ENCODE results near the gene CAMTA1.

Gene CAMTA1

DNA sequence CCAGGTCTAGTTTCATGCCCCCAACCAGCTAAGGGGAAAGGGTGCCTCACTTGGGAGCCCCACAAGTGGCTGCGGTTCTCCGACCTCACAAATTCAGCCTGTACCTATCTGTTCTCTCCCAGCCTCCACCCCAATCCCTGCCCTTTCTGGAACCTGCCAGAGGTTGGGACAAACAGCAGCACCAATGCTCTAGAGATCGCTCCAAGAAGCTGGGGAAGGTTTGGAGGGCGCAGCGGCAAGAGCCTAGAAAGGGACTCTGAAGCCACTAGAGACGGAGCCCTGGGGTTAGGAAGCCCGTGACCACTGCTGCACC lies 742.4 kb downstream of the CAMTA1 start:
- peaks cover 27% of the 10 kb centered on the region for H3K4me1 ChIP-seq (ENCODE audit: control insufficient read depth, insufficient read depth, low read length, poor library complexity, severe bottlenecking)
- no peak overlapping the region for H3K4me3 ChIP-seq (ENCODE audit: extremely low read depth, insufficient read depth, low read length, poor library complexity, severe bottlenecking)
- WGBS, 2 experiments (ENCODE audit: insufficient coverage in 2 of 2): 95 to 98% methylated on average over 5 of the region's 7 CpGs
- H3K9me3 ChIP-seq (ENCODE audit: control insufficient read depth, low read length): no peaks in the 10 kb centered on the region
- no peaks in the 10 kb centered on the region for H3K36me3 ChIP-seq (ENCODE audit: control insufficient read depth, insufficient read depth, low read length)
- H3K27ac ChIP-seq (ENCODE audit: low read depth, low read length, severe bottlenecking): no peak overlapping the region

DNA sequence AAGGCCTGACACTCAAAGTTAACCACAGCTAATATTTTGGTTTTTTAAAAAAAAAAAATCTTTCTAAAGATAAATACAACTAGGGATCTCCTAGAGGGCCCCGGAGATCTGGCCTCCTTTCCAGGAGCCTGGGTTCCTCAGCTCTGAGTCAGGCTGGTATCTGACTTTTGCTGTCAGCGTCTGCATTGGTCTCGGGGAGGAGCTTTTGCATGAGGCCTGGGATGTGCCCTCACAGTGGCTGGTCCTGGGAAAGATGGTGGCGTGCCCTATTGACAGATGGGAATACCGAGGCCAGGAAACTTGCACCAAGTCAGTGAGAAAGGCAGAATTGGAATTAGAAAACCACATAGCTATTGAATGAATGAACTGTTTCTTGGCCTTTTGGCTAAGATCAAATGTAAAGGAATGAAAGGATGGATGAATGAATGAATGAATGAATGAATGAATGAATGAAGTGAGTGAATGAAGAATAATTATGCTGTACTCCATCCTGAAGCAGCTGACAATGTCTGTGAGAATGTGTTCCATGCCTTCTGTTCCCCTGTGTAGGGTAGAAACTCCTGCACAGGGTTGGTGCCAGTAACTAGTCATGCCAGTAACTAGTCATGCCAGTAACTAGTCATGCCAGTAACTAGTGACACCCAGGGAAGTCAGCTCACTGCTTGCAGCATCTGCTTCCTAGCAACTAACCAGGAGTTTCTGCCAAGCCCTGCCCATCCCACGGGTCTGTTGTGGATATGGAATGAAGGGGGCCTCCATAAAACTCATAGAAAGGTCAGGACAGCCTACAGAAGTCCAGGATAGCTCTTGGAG lies 743.3 kb downstream of the CAMTA1 start:
- Histone ChIP-seq H3K36me3 (ENCODE audit: control insufficient read depth, insufficient read depth, low read length) (no peaks in the 10 kb centered on the region), H3K9me3 (ENCODE audit: control insufficient read depth, low read length) (no peaks in the 10 kb centered on the region), H3K27ac (ENCODE audit: low read depth, low read length, severe bottlenecking) (no peak overlapping the region), H3K4me1 (ENCODE audit: control insufficient read depth, insufficient read depth, low read length, poor library complexity, severe bottlenecking) (peaks cover 27% of the 10 kb centered on the region), H3K4me3 (ENCODE audit: extremely low read depth, insufficient read depth, low read length, poor library complexity, severe bottlenecking) (no peak overlapping the region)
- 95 to 96% methylated on average over 5 to 6 of the region's 6 CpGs for WGBS, 2 experiments (ENCODE audit: insufficient coverage in 2 of 2)

DNA sequence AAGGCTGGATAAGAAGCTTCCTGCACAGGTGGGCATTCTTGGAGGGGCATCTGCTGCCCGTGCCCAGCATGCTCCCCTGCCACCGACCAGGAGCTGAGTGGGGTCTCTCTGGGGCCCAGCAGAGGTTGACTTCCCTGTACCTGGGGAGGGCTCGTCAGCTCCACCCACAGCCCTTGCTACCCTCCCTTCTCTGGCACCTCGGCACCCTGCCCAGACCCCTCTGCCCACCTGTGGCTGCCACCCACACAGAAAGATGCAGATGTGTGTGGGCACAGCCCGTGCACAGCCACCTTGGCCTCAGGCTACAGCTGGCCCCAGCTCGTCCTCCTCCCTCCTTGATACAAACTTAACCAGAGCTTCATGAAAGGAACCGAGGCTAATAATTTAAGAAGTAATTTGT lies 744.7 kb downstream of the CAMTA1 start:
- Histone ChIP-seq H3K4me3 (ENCODE audit: extremely low read depth, insufficient read depth, low read length, poor library complexity, severe bottlenecking) (no peak overlapping the region), H3K9me3 (ENCODE audit: control insufficient read depth, low read length) (no peaks in the 10 kb centered on the region), H3K4me1 (ENCODE audit: control insufficient read depth, insufficient read depth, low read length, poor library complexity, severe bottlenecking) (peaks cover 27% of the 10 kb centered on the region), H3K36me3 (ENCODE audit: control insufficient read depth, insufficient read depth, low read length) (no peaks in the 10 kb centered on the region), H3K27ac (ENCODE audit: low read depth, low read length, severe bottlenecking) (no peak overlapping the region)
- 83 to 91% methylated on average over 4 of the region's 7 CpGs for WGBS, 2 experiments (ENCODE audit: insufficient coverage in 2 of 2)

DNA sequence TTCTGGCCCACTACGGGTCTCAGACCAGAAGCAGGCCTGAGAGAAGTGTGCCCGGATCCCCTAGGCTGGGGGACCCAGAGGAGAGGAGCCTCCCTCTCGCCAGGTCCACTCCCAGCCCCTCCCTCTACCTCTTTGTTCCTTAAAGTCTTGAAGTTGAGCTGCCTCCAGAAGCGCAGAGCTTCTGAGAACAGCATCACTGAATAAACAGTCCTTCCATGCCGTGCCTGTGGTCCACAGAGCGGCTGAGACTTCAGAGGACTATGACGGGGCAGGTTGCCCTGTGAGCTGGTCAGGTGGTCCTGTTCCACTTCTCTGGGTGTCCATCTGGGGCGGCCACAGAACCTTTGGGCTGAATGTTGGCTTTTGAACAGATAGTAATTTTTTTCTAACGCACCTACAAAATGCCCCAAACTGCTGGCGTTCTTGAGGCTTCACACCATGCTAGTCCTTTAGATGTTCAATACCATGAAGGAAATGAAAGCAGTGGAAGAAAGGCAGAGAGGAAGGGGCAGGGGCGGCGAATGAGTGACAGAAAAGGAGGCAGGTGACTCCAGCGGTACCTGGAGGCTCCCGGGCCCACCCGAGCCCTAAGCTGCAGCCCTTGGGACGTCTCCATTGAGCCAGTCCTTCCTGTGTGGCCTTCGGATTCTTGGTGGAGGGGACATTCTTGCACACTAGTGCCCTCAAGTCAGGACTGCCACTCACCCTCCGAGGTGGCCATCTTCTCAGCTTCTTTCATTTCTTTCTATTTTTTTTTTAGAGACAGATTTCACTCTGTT lies 746.5 kb downstream of the CAMTA1 start:
- Histone ChIP-seq H3K4me3 (ENCODE audit: extremely low read depth, insufficient read depth, low read length, poor library complexity, severe bottlenecking) (no peak overlapping the region), H3K4me1 (ENCODE audit: control insufficient read depth, insufficient read depth, low read length, poor library complexity, severe bottlenecking) (peaks cover 17% of the 10 kb centered on the region), H3K9me3 (ENCODE audit: control insufficient read depth, low read length) (no peaks in the 10 kb centered on the region), H3K27ac (ENCODE audit: low read depth, low read length, severe bottlenecking) (no peak overlapping the region), H3K36me3 (ENCODE audit: control insufficient read depth, insufficient read depth, low read length) (no peaks in the 10 kb centered on the region)
- 89 to 95% methylated on average over 14 to 16 of the region's 18 CpGs for WGBS, 2 experiments (ENCODE audit: insufficient coverage in 2 of 2)

DNA sequence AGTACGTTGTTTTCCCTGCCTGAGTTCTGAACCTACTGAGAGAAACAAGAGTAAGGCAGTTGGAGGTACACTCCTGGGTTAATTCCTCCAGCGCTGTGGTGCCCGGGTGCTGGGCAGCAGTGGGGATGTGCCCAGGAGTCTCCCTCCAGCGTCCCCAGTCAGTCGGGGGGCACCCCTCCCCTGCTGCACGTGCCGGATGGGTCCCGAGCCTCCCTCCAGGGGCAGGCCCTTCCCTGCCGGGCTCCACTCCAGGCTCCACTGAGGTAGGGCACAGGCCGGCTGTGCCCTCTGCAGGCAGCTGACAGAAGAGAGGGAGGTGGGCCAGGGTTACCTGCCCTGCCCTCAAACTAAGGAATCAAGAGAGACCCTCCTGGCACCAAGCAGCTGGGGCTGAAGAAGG lies 747.8 kb downstream of the CAMTA1 start:
- H3K27ac ChIP-seq (ENCODE audit: low read depth, low read length, severe bottlenecking): no peak overlapping the region
- H3K4me1 ChIP-seq (ENCODE audit: control insufficient read depth, insufficient read depth, low read length, poor library complexity, severe bottlenecking): peaks cover 4% of the 10 kb centered on the region
- WGBS, 2 experiments (ENCODE audit: insufficient coverage in 2 of 2): 91 to 93% methylated on average over 8 to 10 of the region's 10 CpGs
- no peaks in the 10 kb centered on the region for H3K9me3 ChIP-seq (ENCODE audit: control insufficient read depth, low read length)
- H3K36me3 ChIP-seq (ENCODE audit: control insufficient read depth, insufficient read depth, low read length): no peaks in the 10 kb centered on the region
- no peak overlapping the region for H3K4me3 ChIP-seq (ENCODE audit: extremely low read depth, insufficient read depth, low read length, poor library complexity, severe bottlenecking)

DNA sequence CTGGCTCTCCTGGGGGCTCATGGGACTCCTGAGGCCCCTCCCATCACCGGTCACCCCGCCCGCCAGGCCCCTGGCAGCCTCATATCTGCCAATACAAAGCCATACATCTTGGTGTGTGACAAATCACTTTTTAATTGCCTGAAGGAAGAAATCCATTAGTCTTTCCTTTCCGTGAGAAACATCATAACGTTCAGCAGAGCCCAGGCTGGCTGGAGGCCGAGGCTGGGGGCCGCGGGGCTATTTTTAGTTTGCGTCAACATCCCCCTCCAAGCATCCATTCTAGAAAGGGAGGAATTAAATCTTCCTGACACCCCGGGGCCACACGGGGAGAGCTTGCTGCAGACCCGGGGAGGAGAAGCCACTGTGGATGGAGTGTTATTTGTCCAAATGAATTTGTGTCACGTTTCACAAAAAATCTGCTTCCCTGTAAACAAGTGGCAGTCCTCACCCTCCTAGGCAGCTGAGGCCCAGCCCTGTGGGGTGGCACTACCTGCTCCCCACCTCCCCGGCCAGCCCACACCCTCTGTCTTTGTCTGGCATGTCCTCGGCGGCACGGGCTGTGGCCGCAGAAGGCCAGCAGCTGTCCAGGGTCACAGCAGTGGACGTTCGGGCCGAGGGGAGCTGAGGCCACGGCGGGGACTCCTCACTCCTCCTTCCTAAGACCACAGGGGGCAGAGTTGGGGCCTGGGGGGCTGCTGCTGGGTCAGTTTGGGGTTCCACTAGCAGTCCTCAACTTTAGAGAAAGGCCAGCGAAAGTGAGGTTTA lies 749.0 kb downstream of the CAMTA1 start:
- Histone ChIP-seq H3K36me3 (ENCODE audit: control insufficient read depth, insufficient read depth, low read length) (no peaks in the 10 kb centered on the region), H3K4me3 (ENCODE audit: extremely low read depth, insufficient read depth, low read length, poor library complexity, severe bottlenecking) (no peak overlapping the region), H3K4me1 (ENCODE audit: control insufficient read depth, insufficient read depth, low read length, poor library complexity, severe bottlenecking) (no peaks in the 10 kb centered on the region), H3K9me3 (ENCODE audit: control insufficient read depth, low read length) (no peaks in the 10 kb centered on the region), H3K27ac (ENCODE audit: low read depth, low read length, severe bottlenecking) (peak overlapping the region; percentile 36)
- WGBS, 2 experiments (ENCODE audit: insufficient coverage in 2 of 2): 75 to 92% methylated on average over 4 to 5 of the region's 24 CpGs

DNA sequence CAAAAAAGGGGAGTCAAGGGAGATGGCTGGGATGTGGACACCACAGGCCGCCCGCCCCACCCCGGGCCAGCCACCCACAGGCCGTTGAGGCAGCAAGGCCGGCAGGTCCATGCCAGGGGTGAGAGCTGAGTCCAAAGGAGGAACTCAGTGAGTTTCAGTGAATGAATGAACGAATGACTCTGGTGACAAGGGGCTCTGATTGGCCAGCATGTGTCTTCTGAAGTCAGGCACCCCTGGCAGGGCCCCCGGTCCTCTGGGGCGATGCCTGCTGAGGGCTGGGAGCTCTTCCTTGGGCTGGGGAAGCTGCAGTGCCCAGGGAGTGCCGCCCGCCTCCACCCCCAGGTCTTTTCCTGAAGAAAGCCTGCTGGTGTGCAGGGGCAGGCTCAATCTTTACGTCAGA lies 749.8 kb downstream of the CAMTA1 start:
- Histone ChIP-seq H3K9me3 (ENCODE audit: control insufficient read depth, low read length) (no peaks in the 10 kb centered on the region), H3K4me3 (ENCODE audit: extremely low read depth, insufficient read depth, low read length, poor library complexity, severe bottlenecking) (no peak overlapping the region), H3K27ac (ENCODE audit: low read depth, low read length, severe bottlenecking) (no peak overlapping the region), H3K36me3 (ENCODE audit: control insufficient read depth, insufficient read depth, low read length) (no peaks in the 10 kb centered on the region), H3K4me1 (ENCODE audit: control insufficient read depth, insufficient read depth, low read length, poor library complexity, severe bottlenecking) (no peaks in the 10 kb centered on the region)
- 87 to 90% methylated on average over 11 of the region's 11 CpGs for WGBS, 2 experiments (ENCODE audit: insufficient coverage in 2 of 2)

DNA sequence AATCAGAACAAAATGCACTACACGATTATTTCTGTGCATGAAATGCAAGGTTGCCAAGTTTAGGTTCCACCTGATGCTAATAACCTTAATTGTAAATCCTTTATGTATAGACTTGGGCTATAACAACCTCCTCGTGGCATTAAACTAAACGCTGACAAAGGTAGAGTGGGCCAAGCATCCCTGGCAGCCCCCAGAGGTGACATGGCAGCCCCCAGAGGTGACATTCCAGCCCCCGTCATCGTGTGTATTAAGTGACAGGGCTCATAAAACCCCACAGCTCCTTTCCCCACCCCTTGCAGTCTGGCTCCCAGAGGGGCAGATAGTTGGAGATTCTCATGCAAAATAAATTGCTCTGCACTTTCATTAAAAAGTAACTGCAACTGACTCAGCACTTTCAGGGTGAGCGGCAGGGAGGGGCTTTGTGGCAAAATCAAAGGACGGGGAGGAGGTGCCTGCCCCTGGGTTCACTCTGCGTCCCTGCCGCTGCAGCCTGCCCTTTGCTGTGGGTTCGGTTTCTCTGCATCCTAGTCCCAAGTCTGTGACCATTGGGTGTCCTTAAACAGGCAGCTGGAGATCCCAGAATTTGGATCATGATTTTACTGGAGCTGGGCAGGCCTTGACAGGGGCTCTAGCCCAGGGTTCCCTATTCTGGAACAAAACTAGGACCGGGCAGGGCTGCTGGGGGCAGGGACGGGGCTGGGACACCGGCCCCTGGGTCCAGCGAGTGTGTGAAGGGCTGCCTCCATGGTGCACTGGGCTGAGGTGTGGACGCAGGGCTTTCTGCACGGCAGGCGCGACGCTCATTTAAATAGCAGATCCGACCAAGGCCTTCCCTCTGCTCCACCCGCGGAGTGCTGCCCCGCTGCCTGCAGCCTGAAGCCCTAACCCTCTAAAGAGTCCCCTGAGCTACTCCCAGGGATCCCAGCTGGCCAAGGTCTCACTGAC lies 751.0 kb downstream of the CAMTA1 start:
- Histone ChIP-seq H3K36me3 (ENCODE audit: control insufficient read depth, insufficient read depth, low read length) (no peaks in the 10 kb centered on the region), H3K4me3 (ENCODE audit: extremely low read depth, insufficient read depth, low read length, poor library complexity, severe bottlenecking) (no peak overlapping the region), H3K9me3 (ENCODE audit: control insufficient read depth, low read length) (no peaks in the 10 kb centered on the region), H3K27ac (ENCODE audit: low read depth, low read length, severe bottlenecking) (no peak overlapping the region), H3K4me1 (ENCODE audit: control insufficient read depth, insufficient read depth, low read length, poor library complexity, severe bottlenecking) (no peaks in the 10 kb centered on the region)
- WGBS, 2 experiments (ENCODE audit: insufficient coverage in 2 of 2): 34 to 37% methylated on average over 21 to 22 of the region's 23 CpGs

DNA sequence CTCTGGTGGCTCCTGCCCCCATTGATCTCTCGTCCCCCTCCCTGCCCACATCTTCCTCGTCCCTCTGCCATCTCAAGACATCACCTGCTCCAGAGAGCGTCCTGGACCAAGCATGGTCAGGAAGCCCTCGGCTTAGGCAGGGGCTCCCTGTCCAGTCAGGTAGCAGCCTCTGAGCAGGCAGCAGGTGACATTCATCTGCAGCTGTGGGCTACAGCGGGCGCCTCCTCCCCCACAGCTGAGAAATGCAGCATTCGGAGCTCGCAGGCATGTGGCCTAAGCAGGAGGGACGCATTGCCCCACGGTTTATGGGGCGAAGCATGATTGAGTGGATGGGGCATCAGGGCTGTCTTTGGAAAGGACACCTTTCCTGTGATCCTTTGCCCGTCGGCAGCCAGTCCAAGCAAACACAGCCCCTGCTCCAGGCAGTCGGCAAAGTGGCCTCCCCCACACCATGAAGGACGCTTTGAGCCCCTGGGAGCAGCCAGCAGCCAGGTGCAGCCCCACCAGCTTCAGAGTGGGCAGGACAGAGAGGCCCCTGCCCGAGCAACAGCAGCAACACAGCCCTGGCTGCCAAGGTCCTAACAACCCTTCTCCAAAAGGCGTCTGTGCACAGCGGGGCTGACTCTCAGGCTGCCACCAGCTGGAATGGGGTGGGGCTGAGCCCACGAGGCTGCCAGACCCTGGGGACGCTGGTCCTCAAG lies 751.8 kb downstream of the CAMTA1 start:
- whole genome bisulfite sequencing, 2 experiments (ENCODE audit: insufficient coverage in 2 of 2): 66 to 69% methylated on average over 18 to 19 of the region's 20 CpGs
- H3K4me3 ChIP-seq (ENCODE audit: extremely low read depth, insufficient read depth, low read length, poor library complexity, severe bottlenecking): no peak overlapping the region

More for the DNA sequence above, 751.8 kb downstream of the CAMTA1 start:
- no peaks in the 10 kb centered on the region for H3K4me1 ChIP-seq (ENCODE audit: control insufficient read depth, insufficient read depth, low read length, poor library complexity, severe bottlenecking)
- no peaks in the 10 kb centered on the region for H3K36me3 ChIP-seq (ENCODE audit: control insufficient read depth, insufficient read depth, low read length)
- H3K9me3 ChIP-seq (ENCODE audit: control insufficient read depth, low read length): no peaks in the 10 kb centered on the region
- no peak overlapping the region for H3K27ac ChIP-seq (ENCODE audit: low read depth, low read length, severe bottlenecking)
